ENCODE data around the gene TNFRSF18.

TNFRSF18 gene

GRCh38 chr1:1215881-1216605, 9.7 kb upstream of the TNFRSF18 start:
- FAIRE-seq: no peak
- TF ChIP-seq POLR2AphosphoS5 (IDR thresholded peaks at IDR 0.05; ENCODE audit: low read depth, low read length) (peak; percentile 18; the same call in 1 of the 2 replicates), POLR2A (IDR thresholded peaks at IDR 0.05; ENCODE audit: low read depth, low read length) (no peak)
- no peak for DNase-seq (ENCODE audit: insufficient read length)

GRCh38 chr1:1215080-1215676, 8.8 kb upstream of the TNFRSF18 start:
- DNase-seq (ENCODE audit: insufficient read length) (no peak), FAIRE-seq (peak; percentile 90)
- TF ChIP-seq POLR2A (IDR thresholded peaks at IDR 0.05; ENCODE audit: low read depth, low read length) (no peak), POLR2AphosphoS5 (IDR thresholded peaks at IDR 0.05; ENCODE audit: low read depth, low read length) (no peak), TAF1 (IDR thresholded peaks at IDR 0.05; ENCODE audit: borderline replicate concordance, low read depth, low read length) (no peak)

DNA sequence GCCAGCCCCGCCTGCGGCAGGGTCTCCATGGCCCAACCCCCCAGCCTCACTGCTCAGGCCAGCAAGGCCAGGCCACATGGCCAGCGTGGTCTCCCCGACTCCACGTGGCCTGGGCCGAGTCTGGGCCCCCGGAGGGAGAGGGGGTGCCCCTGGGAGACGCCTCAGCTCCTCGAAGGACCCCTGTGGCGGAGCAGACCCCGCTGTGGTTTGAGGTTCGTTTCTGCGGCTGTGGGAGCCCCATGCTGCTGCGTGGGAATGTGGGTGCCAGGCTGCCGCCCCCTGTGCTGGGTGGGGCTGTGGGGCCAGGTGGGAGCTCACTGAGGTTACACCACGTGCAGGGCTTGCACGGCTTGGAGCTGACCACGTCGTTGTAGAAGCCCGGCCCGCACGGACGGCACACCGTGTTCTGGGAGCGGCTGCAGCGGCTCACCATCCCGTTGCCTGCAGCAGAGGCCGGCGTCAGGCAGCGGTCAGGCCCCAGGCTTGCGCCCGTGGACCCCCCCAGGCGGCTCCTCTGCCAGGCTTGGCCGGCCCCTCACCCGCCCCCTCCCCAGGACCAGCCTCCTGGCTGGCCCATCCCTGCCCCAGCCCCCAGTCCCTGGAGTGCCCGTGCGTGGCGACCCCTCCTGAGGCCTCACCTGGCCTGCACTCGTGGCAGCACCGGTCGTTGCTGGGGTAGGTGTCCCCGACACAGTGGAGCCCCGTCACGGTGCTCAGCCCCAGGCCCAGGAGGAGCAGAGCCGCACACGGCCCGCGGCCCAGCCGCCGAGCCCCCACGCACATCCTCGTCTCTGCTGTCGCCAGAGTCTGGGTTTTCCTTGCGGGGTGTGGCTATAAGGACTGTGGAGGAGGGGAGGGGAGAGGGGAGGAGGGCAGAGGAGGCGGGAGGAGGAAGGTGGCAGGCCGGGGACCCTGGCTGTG, 7.2 kb upstream of the TNFRSF18 start, which contains the start of gene TNFRSF4:
TSS of gene TNFRSF4 (minus strand) at position 809 of the 921 bp plus-strand sequence. CDS start at position 783, 26 bp downstream.
- FAIRE-seq (peak; percentile 76), DNase-seq (ENCODE audit: insufficient read length) (no peak)
- no peak for TF ChIP-seq POLR2AphosphoS5 (IDR thresholded peaks at IDR 0.05; ENCODE audit: low read depth, low read length)

DNA sequence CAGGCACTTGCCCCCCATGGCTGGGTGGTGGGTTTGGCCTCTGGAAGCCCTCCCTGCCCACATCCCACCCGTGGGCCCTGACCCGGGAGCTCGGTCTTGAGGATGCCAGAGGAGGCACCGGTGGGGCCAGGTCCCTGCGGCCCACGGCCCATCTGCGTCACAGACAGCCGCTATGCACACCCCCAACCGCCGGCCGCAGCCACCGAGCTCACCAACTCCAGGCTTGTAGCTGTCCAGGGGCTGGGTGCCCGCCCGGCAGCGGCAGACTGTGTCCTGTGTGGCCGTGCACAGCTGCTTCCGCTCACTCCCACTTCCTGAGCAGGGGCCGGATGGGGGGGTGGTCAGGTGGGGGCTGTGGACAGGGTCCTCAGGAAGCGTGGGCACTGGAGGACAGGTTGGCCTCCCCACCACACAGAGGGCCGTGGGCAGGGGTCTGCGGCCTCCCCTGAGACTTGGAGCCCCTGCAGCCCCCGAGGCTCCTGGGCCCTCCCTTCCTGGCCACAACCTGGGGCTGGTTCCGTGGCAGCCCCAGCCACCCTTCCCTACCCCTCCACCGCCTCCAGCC, 6.5 kb upstream of the TNFRSF18 start:
- DNase-seq (ENCODE audit: insufficient read length): no peak
- TF ChIP-seq TAF1 (IDR thresholded peaks at IDR 0.05; ENCODE audit: borderline replicate concordance, low read depth, low read length) (no peak), POLR2A (IDR thresholded peaks at IDR 0.05; ENCODE audit: low read depth, low read length) (no peak), POLR2AphosphoS5 (IDR thresholded peaks at IDR 0.05; ENCODE audit: low read depth, low read length) (no peak)
- FAIRE-seq: peak; percentile 9

GRCh38 chr1:1211541-1212441, 5.4 kb upstream of the TNFRSF18 start:
- TF ChIP-seq TAF1 (IDR thresholded peaks at IDR 0.05; ENCODE audit: borderline replicate concordance, low read depth, low read length) (no peak), POLR2A (IDR thresholded peaks at IDR 0.05; ENCODE audit: low read depth, low read length) (no peak), POLR2AphosphoS5 (IDR thresholded peaks at IDR 0.05; ENCODE audit: low read depth, low read length) (no peak)
- FAIRE-seq (no peak), DNase-seq (ENCODE audit: insufficient read length) (no peak)

- no peak for FAIRE-seq
- DNase-seq (ENCODE audit: insufficient read length): no peak
- TF ChIP-seq TAF1 (IDR thresholded peaks at IDR 0.05; ENCODE audit: borderline replicate concordance, low read depth, low read length): no peak
- no peak for TF ChIP-seq POLR2AphosphoS5 (IDR thresholded peaks at IDR 0.05; ENCODE audit: low read depth, low read length)
- TF ChIP-seq POLR2A (IDR thresholded peaks at IDR 0.05; ENCODE audit: low read depth, low read length): no peak
Observed at GRCh38 chr1:1210726-1211540, 4.5 kb upstream of the TNFRSF18 start.

DNA sequence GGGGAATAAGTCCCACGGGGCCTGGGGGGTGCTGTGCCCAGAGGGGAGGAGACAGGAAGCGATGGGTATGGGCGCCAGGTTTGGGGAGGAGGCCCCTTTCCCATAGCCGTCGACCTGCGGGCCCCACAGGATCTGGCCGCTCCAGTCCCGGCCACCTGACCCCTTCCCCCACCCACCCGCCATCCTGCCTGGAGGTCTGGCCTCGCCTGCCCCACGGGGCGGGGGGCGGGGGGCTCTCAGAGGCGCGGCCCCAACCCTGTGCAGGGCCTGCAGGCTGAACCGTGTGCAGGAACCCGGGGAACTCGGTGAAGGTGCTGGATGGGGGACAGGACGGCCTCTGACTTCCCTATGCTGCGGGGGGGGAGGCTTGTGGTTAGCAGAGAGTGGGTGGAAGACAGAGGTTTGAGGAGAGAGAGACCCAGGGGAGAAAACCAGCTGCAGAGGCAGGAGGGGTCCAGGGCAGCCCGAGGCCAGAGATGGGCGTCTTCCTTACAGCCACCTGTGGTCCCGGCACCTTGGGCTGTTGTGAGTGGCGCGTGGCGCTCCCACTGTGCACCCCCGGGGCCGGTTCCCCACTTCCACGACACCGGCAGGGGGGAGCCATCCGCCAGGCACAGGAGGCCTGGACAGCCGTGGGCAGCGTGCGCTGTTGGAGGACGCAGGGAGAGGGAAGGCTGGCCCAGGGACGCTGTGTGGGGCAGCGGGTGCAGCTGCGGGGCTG, 2.5 kb upstream of the TNFRSF18 start:
- TF ChIP-seq POLR2A (IDR thresholded peaks at IDR 0.05; ENCODE audit: low read depth, low read length): no peak
- no peak for TF ChIP-seq POLR2AphosphoS5 (IDR thresholded peaks at IDR 0.05; ENCODE audit: low read depth, low read length)
- no peak for TF ChIP-seq TAF1 (IDR thresholded peaks at IDR 0.05; ENCODE audit: borderline replicate concordance, low read depth, low read length)
- DNase-seq (ENCODE audit: insufficient read length) (no peak), FAIRE-seq (no peak)

GRCh38 chr1:1207571-1207892, 1.1 kb upstream of the TNFRSF18 start:
- no peak for TF ChIP-seq POLR2A (IDR thresholded peaks at IDR 0.05; ENCODE audit: low read depth, low read length)
- TF ChIP-seq POLR2AphosphoS5 (IDR thresholded peaks at IDR 0.05; ENCODE audit: low read depth, low read length): no peak
- TF ChIP-seq TAF1 (IDR thresholded peaks at IDR 0.05; ENCODE audit: borderline replicate concordance, low read depth, low read length): no peak
- DNase-seq (ENCODE audit: insufficient read length): no peak
- no peak for FAIRE-seq

- DNase-seq (ENCODE audit: insufficient read length): no peak
- peak; percentile 51 for FAIRE-seq
- TF ChIP-seq TAF1 (IDR thresholded peaks at IDR 0.05; ENCODE audit: borderline replicate concordance, low read depth, low read length) (no peak), POLR2AphosphoS5 (IDR thresholded peaks at IDR 0.05; ENCODE audit: low read depth, low read length) (no peak), POLR2A (IDR thresholded peaks at IDR 0.05; ENCODE audit: low read depth, low read length) (no peak)
Observed at GRCh38 chr1:1206966-1207531, 657 bp upstream of the TNFRSF18 start.

Data from GM12892 (cell line).